GM12891 (cell line): ENCODE data around the gene MYO1C.

Source experiments
- POLR2A ChIP-seq: IDR thresholded peaks from 2 replicates; pipeline ENCODE4 v1.6.1; 2011; ENCODE audit warnings: low read depth, low read length, control low read depth
- SPI1 ChIP-seq: IDR thresholded peaks from 2 replicates; pipeline ENCODE4 v1.6.1; 2011; ENCODE audit warnings: low read depth, low read length, control low read depth

GRCh38 chr17:1509290-1509881 is 16.9 kb upstream of the MYO1C start:
- TF ChIP-seq SPI1 (no peak), POLR2A (no peak)
